Measurements from ENCODE around the gene ABCC1.
"Not testable (repeated sequence)": the region's sequence is repeated elsewhere in the genome, so short reads cannot be mapped to it uniquely, and the experiment has no call there.

ABCC1 gene

DNA sequence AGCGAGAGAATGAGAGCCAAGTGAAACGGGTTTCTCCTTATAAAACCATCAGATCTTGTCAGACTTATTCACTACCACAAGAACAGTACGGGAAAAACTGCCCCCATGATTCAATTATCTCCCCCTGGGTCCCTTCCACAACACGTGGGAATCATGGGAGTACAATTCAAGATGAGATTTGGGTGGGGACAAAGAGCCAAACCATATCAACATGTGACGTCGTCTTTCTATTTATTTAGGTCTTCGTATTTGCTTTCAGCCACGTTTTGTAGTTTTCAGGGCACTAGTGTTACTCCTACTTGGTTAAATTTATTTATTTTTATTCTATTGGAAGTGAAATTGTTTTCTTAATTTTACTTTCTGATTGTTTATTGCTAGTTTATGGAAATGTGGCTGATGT lies 33.1 kb upstream of the ABCC1 start:
- H3K79me2 ChIP-seq (ENCODE audit: insufficient read depth, low read length): no peaks in the 10 kb centered on the region
- H4K20me1 ChIP-seq (ENCODE audit: insufficient read depth, low read length): no peaks in the 10 kb centered on the region
- no peaks in the 10 kb centered on the region for H3K36me3 ChIP-seq (ENCODE audit: insufficient read depth, low read length)
- no peak overlapping the region for H3K4me2 ChIP-seq (ENCODE audit: insufficient read depth, low read length)
- TF ChIP-seq EZH2 (IDR thresholded peaks at IDR 0.05; ENCODE audit: borderline replicate concordance, low read depth, low read length, severe bottlenecking): no peak
- TF ChIP-seq, protein P1, sequence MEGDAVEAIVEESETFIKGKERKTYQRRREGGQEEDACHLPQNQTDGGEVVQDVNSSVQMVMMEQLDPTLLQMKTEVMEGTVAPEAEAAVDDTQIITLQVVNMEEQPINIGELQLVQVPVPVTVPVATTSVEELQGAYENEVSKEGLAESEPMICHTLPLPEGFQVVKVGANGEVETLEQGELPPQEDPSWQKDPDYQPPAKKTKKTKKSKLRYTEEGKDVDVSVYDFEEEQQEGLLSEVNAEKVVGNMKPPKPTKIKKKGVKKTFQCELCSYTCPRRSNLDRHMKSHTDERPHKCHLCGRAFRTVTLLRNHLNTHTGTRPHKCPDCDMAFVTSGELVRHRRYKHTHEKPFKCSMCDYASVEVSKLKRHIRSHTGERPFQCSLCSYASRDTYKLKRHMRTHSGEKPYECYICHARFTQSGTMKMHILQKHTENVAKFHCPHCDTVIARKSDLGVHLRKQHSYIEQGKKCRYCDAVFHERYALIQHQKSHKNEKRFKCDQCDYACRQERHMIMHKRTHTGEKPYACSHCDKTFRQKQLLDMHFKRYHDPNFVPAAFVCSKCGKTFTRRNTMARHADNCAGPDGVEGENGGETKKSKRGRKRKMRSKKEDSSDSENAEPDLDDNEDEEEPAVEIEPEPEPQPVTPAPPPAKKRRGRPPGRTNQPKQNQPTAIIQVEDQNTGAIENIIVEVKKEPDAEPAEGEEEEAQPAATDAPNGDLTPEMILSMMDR (IDR thresholded peaks at IDR 0.05; ENCODE audit: borderline replicate concordance, extremely low read depth, low read length, poor library complexity, severe bottlenecking): no peak
- peaks cover 12% of the 10 kb centered on the region for H3K4me1 ChIP-seq (ENCODE audit: insufficient read depth, low read length)
- H3K27ac ChIP-seq (ENCODE audit: low read length): no peak overlapping the region
- H3K9me3 ChIP-seq (ENCODE audit: insufficient read depth, low read length, severe bottlenecking): no peaks in the 10 kb centered on the region
- H2AFZ ChIP-seq (ENCODE audit: low read depth, low read length): no peak overlapping the region
- no peak overlapping the region for H3K4me3 ChIP-seq (ENCODE audit: low read depth in 1 of 2, low read length in 2 of 2)
- DNase-seq: no peak
- no peaks in the 10 kb centered on the region for H3K27me3 ChIP-seq (ENCODE audit: insufficient read depth, low read length, poor library complexity)
- ATAC-seq (ENCODE audit: insufficient read depth, low read depth): no peak
- no peak overlapping the region for H3K9ac ChIP-seq (ENCODE audit: low read depth, low read length)

- not testable (repeated sequence) for H2AFZ ChIP-seq (ENCODE audit: low read depth, low read length); H3K79me2 ChIP-seq (ENCODE audit: insufficient read depth, low read length); ATAC-seq (ENCODE audit: insufficient read depth, low read depth); H3K4me1 ChIP-seq (ENCODE audit: insufficient read depth, low read length); H3K27ac ChIP-seq (ENCODE audit: low read length); H3K9me3 ChIP-seq (ENCODE audit: insufficient read depth, low read length, severe bottlenecking); H4K20me1 ChIP-seq (ENCODE audit: insufficient read depth, low read length); H3K4me3 ChIP-seq (ENCODE audit: low read depth in 1 of 2, low read length in 2 of 2); H3K36me3 ChIP-seq (ENCODE audit: insufficient read depth, low read length); H3K4me2 ChIP-seq (ENCODE audit: insufficient read depth, low read length); H3K27me3 ChIP-seq (ENCODE audit: insufficient read depth, low read length, poor library complexity); DNase-seq; H3K9ac ChIP-seq (ENCODE audit: low read depth, low read length)
These were observed 31.1 kb upstream of the ABCC1 start for GRCh38 chr16:15918314-15918713.

DNA sequence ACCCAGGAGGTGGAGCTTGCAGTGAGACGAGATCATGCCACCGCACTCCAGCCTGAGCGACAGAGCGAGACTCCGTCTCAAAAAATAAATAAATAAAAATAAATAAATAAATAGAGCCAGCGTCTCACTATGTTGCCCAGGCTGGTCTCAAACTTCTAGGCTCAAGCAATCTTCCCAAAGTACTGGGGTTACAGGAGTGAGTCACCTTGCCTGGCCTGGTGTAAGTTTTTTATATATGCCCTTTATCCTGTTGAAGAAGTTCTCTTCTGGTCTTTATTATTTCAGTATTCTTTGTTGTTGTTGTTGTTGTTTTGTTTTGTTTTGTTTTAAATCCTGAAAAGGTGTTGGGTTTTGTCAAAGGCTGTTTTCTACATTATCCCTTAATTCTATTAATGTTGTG lies 30.1 kb upstream of the ABCC1 start:
- TF ChIP-seq, protein P1 (IDR thresholded peaks at IDR 0.05; ENCODE audit: borderline replicate concordance, extremely low read depth, low read length, poor library complexity, severe bottlenecking): no peak
- TF ChIP-seq EZH2 (IDR thresholded peaks at IDR 0.05; ENCODE audit: borderline replicate concordance, low read depth, low read length, severe bottlenecking): no peak
- Histone ChIP-seq H3K9ac (ENCODE audit: low read depth, low read length) (no peak overlapping the region), H3K9me3 (ENCODE audit: insufficient read depth, low read length, severe bottlenecking) (no peaks in the 10 kb centered on the region), H3K27ac (ENCODE audit: low read length) (no peak overlapping the region), H3K4me2 (ENCODE audit: insufficient read depth, low read length) (no peak overlapping the region), H4K20me1 (ENCODE audit: insufficient read depth, low read length) (no peaks in the 10 kb centered on the region), H3K4me1 (ENCODE audit: insufficient read depth, low read length) (no peaks in the 10 kb centered on the region), H3K36me3 (ENCODE audit: insufficient read depth, low read length) (no peaks in the 10 kb centered on the region), H3K27me3 (ENCODE audit: insufficient read depth, low read length, poor library complexity) (no peaks in the 10 kb centered on the region), H2AFZ (ENCODE audit: low read depth, low read length) (no peak overlapping the region), H3K4me3 (ENCODE audit: low read depth in 1 of 2, low read length in 2 of 2) (no peak overlapping the region), H3K79me2 (ENCODE audit: insufficient read depth, low read length) (no peaks in the 10 kb centered on the region)
- ATAC-seq (ENCODE audit: insufficient read depth, low read depth) (no peak), DNase-seq (no peak)

GRCh38 chr16:15924996-15925395 lies 24.4 kb upstream of the ABCC1 start:
- Histone ChIP-seq H3K9me3 (ENCODE audit: insufficient read depth, low read length, severe bottlenecking) (no peaks in the 10 kb centered on the region), H2AFZ (ENCODE audit: low read depth, low read length) (no peak overlapping the region), H3K79me2 (ENCODE audit: insufficient read depth, low read length) (no peaks in the 10 kb centered on the region), H3K36me3 (ENCODE audit: insufficient read depth, low read length) (no peaks in the 10 kb centered on the region), H3K4me3 (ENCODE audit: low read depth in 1 of 2, low read length in 2 of 2) (no peak overlapping the region), H3K4me2 (ENCODE audit: insufficient read depth, low read length) (no peak overlapping the region), H3K9ac (ENCODE audit: low read depth, low read length) (no peak overlapping the region), H4K20me1 (ENCODE audit: insufficient read depth, low read length) (no peaks in the 10 kb centered on the region), H3K27me3 (ENCODE audit: insufficient read depth, low read length, poor library complexity) (no peaks in the 10 kb centered on the region), H3K4me1 (ENCODE audit: insufficient read depth, low read length) (no peaks in the 10 kb centered on the region), H3K27ac (ENCODE audit: low read length) (no peak overlapping the region)
- ATAC-seq (ENCODE audit: insufficient read depth, low read depth): no peak
- DNase-seq: no peak
- TF ChIP-seq EZH2 (IDR thresholded peaks at IDR 0.05; ENCODE audit: borderline replicate concordance, low read depth, low read length, severe bottlenecking): no peak
- TF ChIP-seq, protein P1 (IDR thresholded peaks at IDR 0.05; ENCODE audit: borderline replicate concordance, extremely low read depth, low read length, poor library complexity, severe bottlenecking): no peak

Data from DND-41 (cell line).